ENCODE results near the gene PLSCR1.
"Not testable (repeated sequence)": the region's sequence is repeated elsewhere in the genome, so short reads cannot be mapped to it uniquely, and the experiment has no call there.

The PLSCR1 gene

DNA sequence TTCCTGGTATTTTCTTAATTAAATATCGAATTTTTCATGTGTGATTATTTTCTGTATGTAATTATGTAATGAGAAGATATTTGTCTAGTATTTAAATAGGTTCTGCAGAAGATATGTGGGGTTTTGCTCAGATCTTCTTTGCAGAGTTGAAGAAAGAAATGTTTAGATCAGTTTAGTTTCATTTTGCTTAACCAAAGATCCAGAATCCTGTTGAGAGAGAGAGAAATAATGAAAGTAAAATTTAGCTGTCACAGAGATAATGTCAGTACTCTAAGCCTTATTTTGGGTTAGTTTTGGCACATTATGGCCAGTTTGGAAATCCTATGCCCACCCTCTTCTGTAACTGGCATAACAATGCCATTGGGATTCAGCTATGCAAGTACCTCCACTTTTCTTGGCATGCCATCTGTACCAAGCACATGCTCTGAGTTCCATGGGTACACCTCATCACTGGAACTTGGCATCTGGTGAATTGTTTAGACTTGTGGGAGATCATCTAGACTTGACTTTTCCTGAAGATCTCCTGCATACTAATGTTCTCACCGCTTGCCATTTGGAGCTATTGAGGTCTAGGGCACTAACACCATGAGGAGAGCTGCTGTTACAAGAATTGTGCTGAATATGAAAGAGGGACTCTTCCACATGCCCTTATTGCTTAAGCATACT is 30.9 kb downstream of the PLSCR1 start:
- no peak for DNase-seq (ENCODE audit: low read depth, low spot score)

DNA sequence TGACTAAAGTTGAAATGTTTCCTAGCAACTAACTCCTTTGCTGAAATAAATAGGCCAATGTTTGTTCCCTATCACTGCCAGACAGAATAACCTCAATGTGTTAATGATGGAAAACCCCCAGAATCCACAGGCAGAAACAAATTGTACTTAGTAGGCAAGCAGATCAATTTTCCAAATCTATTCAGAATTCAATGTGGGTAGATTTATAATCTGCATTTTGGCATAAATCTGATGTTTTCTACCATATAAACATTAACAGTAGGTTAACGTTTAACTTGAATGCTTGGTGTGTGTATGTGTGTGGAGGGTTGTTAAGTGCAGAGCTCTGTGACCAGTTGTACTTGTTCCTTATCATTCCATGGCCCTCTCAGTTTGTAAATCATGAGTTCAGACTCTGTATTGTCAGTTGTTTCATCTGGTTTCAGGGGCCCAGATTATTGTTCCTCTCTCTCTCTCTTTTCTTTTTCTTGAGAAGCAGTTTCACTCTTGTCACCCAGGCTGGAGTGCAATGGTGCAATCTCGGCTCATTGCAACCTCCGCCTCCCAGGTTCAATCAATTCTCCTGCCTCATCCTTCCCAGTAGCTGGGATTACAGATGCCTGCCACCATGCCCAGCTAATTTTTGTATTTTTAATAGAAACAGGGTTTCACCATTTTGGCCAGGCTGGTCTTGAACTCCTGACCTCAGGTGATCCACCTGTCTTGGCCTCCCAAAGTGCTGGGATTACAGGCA is 32.8 kb downstream of the PLSCR1 start:
- no peak for DNase-seq (ENCODE audit: low read depth, low spot score)

DNA sequence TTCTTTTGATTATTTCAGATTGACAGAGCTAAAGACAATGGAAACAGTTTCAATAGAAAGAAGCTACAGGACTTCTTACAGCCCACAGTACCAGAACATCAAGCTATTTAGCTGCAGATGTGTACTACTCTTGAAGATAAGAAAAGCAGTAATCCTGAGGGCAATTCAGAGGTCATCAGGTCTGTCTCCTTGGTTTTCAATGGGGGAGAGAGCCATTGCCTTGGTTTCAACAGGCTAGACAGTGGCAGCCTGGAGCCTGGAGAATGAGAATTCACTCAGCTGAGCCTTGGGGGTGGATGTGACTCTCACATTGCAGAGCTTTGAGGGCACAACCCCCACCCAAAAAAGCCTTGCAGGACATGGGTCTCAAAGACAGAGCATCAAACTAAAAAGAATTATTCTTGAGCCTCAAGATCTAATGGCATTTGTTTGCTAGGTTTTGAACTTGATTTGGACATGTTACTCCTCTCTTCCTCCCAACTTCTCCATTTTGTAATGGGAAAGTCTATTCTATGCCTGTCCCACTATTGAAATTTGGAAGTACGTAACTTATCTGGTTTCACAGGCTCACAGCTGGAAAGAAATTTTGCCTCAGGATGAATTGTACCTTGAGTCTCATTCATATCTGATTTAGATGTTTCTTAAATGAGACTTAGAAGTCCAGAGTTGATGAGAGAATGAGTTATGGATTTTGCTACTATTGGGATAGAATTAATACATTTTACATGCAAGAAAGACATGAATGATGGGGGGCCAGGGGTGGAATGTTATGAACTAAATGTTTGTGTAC is 36.9 kb downstream of the PLSCR1 start:
- DNase-seq (ENCODE audit: low read depth, low spot score): no peak

DNA sequence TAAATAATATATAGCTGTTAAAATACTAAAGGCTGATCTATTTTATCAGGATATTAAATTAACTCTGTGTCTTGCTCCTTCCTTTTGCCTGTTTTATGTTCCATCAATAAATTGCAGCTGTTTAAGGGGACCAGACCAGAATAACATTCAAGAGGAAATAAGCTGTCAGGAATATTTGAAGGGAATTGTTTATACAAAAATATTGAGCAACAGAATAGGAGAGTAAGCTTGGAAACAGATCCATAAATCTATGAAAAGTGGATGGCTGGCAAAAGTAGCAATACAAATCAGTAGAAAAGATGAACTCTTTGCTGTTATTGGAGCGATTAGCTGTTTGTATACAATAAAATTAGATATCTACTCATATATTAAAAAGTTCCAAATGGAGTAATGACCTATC is 38.9 kb downstream of the PLSCR1 start:
- no peak for DNase-seq (ENCODE audit: low read depth, low spot score)

DNA sequence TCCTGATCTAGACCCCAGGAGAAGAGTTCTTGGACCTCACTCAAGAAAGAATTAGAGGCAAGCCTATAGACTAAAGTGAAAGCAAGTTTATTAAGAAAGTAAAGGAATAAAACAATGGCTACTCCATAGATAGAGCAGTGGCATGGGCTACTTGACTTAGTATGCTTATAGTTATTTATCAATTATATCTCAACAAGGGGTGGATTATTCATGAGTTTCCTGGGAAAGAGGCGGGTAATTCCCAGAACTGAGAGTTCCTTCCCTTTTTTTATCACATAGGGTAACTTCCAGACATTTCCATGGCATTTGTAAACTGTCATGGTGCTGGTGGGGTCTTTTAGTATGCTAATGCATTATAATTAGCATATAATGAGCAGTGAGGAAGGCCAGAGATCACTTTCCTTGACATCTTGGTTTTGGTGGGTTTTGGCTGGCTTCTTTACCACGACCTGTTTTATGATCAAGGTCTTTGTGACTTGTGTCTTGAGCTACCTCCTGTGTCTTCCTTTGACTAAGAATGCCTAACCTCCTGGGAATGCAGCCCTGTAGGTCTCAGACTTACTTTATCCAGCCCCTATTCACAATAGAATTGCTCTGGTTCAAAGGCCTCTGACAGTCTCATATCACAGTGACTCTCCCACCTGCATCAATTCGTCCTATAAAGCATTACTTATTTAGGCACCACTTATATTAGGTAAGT is 39.8 kb downstream of the PLSCR1 start:
- no peak for DNase-seq (ENCODE audit: low read depth, low spot score)

DNA sequence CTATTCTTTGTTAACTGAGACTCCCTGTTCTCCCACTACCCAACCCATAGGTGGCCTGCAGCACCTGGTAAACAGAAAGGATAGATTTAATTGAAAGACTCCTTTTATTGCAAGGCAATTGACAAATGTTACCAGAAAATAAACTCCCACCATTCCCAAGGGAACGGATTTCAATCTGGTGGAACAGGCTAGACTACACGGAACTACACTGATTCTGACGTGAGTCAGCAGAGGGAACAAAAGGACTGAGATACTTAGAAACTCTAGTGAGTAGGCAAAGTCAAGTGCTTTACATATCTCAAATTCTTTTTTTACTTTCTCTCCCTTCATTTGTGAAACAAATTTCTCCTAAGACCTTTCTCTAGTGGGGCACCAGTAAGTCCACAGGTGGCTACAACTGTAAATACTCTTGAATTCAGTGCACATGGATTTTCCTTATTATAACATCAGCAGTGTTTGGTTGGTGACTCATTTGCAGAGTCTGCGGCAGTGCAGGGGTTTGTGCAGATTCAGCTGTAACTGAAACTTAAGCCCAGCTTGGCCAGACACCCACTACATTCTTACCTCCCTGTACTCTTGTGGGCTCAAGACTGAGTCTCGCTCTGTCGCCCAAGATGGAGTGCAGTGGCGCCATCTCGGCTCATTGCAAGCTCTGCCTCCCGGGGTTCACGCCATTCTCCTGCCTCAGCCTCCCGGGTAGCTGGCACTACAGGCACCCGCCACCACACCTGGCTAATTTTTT is 40.8 kb downstream of the PLSCR1 start:
- no peak for DNase-seq (ENCODE audit: low read depth, low spot score)

DNA sequence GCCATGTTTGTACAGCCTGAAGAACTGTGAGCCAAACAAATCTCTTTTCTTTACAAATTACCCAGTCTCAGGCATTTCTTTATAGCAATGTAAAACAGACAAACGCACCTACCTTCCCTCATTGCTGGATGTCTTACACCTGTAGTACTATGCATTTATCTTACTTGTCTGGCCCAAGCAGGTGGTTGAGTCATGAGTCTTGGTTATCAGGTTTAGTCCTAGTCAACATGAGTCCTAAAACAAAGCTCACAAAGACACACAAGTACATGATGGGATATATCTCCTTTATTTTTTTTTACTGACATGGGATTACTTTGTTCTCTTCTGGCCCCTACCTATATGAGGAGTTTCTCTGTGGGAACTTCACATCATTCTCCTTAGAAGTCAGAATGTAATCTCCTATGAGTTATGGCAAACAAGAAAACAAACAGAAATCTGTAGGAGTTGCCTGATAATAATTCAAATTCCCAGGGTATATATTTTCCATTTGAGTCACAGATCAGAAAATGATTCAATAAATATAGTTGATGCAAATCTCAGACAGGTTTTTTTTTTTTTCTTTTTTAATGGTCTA is 41.4 kb downstream of the PLSCR1 start:
- no peak for DNase-seq (ENCODE audit: low read depth, low spot score)

DNA sequence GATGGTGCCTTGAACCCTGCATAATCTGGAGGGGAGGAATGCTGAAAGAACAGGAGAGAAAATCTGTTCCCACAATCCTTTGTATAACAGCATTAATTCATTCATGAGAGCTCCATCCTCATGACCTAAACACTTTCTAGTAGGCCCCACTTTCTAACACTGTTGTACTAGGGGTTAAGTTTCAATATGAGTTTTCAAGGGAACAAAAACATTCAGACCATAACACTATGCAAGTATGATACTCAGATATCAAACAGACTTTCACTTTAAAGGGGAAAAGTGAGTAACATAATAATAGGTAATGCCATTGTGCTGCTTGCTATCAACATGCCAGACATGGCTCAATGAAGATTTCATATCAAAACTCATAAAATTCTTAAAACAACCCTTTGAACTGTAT is 42.7 kb downstream of the PLSCR1 start:
- no peak for DNase-seq (ENCODE audit: low read depth, low spot score)

DNA sequence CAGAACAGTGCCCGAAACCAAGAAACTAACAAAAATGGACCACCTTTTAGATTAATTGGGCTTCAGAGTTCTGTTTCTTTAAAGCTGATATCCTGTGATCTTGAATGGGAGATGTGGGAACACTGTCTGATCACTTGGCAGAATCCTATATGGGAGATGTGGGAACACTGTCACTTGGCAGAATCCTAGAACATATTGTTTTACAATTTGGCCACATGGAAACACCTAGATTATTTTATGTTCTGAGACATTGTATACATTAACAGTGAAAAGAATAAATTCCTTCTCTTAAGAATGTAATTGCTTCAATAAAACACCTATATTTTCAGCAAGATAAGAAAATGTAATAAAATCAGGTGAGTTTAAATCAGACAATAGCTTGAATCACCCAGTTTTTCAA is 44.7 kb downstream of the PLSCR1 start:
- DNase-seq (ENCODE audit: low read depth, low spot score): no peak

DNA sequence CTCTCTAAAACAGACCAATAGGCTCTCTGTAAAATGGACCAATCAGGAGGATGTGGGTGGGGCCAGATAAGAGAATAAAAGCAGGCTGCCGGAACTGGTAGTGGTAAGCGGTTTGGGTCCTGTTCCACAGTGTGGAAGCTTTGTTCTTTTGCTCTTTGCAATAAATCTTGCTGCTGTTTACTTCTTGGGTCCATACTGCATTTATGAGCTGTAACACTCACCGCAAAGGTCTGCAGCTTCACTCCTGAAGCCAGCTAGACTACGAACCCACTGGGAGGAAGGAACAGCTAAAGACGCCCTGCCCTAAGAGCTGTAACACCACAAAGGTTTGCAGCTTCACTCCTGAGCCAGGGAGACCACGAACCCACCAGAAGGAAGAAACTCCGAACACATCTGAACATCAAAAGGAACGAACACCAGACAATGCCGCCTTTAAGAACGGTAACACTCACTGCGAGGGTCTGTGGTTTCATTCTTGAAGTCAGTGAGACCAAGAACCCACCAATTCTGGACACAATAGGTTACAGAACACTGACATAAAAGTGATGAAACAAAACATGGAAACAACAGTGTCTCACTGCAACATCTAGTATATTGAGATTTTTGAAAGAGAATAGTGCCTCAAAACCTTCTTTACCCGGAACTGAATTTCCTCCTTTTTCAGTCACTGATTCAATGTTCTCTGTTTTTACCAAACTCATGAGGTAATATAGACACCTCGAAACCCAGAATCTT is 46.2 kb downstream of the PLSCR1 start:
- no peak for DNase-seq (ENCODE audit: low read depth, low spot score)

DNA sequence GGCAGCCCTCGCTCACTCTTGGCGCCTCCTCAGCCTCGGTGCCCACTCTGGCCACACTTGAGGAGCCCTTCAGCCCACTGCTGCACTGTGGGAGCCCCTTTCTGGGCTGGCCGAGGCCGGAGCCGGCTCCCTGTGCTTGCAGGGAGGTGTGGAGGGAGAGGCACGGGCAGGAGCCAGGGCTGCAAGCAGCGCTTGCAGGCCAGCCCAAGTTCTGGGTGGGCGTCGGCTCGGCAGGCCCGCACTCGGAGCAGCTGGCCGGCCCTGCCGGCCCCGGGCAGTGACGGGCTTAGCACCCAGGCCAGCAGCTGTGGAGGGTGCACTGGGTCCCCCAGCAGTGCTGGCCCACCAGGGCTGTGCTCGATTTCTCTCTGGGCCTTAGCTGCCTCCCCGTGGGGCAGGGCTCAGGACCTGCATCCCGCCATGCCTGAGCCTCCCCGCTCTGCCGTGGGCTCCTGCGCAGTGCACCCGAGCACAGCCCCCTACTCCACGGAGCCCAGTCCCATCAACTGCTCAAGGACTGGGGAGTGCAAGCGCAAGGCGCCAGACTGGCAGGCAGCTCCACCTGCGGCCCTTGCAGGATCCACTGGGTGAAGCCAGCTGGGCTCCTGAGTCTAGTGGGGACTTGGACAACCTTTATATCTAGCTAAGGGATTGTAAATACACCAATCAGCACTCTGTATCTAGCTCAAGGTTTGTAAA is 47.1 kb downstream of the PLSCR1 start:
- DNase-seq (ENCODE audit: low read depth, low spot score): not testable (repeated sequence)

DNA sequence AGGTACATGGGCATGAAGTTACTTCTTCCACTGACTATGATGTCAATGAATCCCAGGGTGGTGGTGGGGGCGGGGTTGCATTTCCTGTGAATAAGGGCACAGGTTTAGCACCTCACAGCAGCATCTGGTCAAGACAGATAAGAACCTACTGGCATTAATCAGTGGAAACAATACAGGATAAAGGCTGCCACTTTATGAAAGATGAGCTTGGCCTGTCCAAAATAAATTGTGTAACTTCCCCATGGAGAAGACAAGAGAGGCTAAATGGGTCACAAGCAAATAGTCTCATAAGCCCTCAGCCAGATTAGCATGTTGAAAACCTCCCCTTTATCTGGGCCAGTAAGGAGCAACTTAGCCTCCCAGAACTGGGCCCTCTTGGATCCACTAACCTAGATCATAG is 47.7 kb downstream of the PLSCR1 start:
- DNase-seq (ENCODE audit: low read depth, low spot score): no peak

DNA sequence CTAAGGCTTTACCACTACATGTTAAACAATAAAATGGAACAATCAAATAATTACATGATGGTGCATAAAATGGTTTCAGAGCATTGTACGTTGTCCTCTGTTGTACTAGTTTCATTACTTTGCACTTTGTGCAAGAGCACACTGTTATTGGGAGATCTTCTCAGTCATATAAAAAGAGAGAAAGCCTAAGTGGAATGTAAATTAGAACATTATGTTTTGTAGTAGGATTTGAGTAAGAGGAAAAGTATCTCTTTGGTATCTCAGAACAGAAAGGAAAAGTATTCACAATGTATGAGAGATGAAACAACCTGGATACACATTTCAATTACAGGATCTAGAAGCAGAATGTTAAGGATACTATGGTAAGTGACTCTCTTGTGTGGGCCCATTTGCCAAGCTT is 48.2 kb downstream of the PLSCR1 start:
- DNase-seq (ENCODE audit: low read depth, low spot score): no peak

DNA sequence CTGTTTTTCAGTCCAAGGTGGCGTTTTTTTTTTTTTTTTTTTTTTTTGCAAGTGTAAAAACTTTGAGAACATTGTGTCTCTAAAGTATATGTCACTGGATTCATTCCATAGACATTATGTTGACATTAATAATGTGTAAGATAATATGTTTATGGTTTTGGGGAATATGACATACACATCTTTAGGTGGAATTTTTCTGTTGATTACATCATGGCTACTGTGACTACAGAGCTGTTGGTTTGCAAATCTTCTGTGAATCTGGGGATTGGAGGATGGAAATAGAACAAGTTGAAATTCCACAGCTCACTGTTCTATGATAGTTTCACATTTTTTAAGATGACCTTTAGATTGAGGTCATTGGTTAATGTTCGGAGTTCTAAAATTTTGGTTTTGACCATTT is 50.6 kb downstream of the PLSCR1 start:
- no peak for DNase-seq (ENCODE audit: low read depth, low spot score)

DNA sequence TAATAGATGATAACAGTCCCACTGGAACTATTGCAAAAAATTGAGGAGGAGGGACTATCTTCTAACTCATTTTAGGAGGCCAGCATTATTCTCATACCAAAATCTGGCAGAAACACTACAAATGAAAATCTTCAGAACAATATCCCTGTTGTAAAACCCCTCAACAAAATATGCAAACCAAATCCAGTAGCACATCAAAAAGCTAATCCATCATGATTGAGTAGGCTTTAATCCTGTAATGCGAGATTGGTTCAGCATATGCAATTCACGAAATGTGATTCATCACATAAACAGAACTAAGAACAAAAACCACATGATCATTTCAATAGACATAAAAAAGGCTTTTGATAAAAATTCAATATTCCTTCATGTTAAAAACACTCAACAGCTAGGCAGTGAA is 51.2 kb downstream of the PLSCR1 start:
- DNase-seq (ENCODE audit: low read depth, low spot score): no peak

DNA sequence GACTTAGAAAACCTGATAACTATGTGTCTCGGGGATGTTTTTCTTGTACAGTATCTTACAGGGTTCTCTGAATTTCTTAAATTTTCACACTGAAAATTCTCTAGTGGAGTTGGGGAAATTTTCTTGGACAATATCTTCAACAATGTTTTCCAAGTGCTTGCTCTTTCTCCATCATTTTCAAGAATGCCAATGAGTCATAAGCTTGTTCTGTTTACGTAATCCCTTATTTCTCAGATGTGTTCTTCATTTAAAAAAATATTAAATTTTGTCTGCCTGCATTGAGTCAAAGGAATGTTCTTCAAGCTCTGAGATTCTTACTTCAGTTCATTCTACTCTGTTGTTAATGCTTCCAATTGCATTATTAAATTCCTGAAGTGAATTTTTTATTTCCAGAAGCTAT is 53.1 kb downstream of the PLSCR1 start:
- DNase-seq (ENCODE audit: low read depth, low spot score): no peak

DNA sequence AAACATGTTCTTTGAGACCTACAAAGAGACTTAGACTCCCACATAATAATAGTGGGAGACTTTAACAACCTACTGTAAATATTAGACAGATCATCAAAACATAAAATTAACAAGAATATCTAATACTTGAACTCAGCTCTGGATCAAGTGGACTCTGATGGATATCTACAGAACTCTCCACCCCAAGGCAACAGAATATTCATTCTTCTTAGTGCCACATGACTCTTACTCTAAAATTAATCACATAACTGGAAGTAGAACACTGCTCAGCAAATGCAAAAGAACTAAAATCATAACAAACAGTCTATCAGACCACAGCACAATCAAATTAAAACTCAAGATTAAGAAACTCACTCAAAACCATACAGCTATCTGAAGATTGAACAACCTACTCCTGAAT is 59.1 kb downstream of the PLSCR1 start:
- DNase-seq (ENCODE audit: low read depth, low spot score): no peak

DNA sequence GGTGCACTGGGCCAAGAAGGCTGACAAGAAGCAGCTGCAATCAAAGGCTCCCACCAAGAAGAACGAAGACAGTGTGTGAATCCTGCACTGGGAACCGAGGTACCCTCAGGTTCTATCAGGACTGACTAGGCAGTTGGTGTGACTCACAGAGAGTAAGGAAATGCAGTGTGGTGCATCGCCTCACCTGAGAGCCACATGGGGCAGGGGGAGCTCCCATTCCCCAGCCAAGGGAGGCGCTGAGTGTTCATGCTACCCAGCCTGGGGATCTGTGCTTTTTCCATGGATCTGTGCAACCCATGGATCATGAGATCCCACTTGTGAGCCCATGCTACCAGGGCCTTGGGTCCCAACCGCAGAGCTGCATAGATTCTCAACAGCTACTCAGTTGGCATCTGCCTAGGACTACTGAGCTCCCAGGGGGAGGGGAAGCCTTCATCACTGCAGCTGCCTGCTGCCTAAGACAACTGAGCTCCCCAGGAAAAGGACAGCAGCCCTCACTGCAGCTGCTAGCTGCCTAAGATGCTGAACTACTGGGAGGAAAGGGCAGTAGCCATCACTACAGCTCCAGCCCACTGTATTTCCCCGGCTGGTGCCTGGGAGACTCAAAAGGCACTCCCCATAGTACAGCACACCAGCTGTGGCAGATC is 68.2 kb downstream of the PLSCR1 start:
- DNase-seq (ENCODE audit: low read depth, low spot score): no peak

DNA sequence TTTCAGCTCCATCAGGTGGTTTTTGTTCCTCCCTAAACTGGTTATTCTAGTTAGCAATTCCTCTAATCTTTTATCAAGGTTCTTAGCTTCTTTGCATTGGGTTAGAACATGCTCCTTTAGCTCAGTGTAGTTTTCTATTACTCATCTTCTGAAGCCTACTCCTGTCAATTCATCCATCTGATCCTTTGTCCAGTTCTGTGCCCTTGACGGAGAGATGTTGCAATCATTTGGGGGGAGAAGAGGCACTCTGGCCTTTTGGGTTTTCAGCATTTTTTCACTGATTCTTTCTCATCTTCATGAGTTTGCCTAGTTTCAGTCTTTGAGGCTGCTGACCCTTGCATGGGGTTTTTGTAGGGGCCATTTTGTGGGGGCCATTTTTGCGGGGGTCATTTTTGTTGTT is 69.4 kb downstream of the PLSCR1 start:
- DNase-seq (ENCODE audit: low read depth, low spot score): not testable (repeated sequence)

Measured in activated naive CD8-positive, alpha-beta T cell treated with anti-CD3 and anti-CD28 coated beads, Interleukin-2, amount 50 U/mL, for 16 hours (primary cell).